ENCODE data around the gene ETV1.

DNA sequence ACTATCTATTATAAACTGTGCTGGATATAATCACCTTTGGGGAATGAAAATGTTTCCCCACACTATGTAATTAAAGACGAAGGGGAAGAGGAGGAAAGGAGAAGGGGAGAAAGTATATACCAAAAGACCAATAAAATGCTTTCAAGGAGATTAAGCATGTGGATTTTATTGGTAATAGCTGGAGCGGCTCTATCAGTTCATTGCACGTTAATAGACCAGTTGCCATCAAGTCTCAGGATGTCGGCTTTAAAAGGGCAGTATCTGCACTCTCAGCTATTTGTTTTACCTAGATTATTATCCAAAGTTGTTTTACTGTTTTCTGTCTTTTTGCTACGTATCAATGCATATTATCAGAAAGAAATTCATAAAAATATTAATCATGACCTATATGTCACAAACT lies 9.0 kb downstream of the ETV1 start:
- TF ChIP-seq, protein P1, sequence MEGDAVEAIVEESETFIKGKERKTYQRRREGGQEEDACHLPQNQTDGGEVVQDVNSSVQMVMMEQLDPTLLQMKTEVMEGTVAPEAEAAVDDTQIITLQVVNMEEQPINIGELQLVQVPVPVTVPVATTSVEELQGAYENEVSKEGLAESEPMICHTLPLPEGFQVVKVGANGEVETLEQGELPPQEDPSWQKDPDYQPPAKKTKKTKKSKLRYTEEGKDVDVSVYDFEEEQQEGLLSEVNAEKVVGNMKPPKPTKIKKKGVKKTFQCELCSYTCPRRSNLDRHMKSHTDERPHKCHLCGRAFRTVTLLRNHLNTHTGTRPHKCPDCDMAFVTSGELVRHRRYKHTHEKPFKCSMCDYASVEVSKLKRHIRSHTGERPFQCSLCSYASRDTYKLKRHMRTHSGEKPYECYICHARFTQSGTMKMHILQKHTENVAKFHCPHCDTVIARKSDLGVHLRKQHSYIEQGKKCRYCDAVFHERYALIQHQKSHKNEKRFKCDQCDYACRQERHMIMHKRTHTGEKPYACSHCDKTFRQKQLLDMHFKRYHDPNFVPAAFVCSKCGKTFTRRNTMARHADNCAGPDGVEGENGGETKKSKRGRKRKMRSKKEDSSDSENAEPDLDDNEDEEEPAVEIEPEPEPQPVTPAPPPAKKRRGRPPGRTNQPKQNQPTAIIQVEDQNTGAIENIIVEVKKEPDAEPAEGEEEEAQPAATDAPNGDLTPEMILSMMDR (IDR thresholded peaks at IDR 0.05): no peak
- no peak for TF ChIP-seq EP300 (IDR thresholded peaks at IDR 0.05; ENCODE audit: low read depth)
